Left colon (tissue), 2 donors: ENCODE data around the gene HYAL4. TPM values are rescaled to one million over a fixed set of nuclear protein-coding genes. Genes with fewer than 3 reads are reported as not detected.
"Not testable (repeated sequence)": the region's sequence is repeated elsewhere in the genome, so short reads cannot be mapped to it uniquely, and the experiment has no call there.

Source experiments
- ATAC-seq: fragments of 200-7000 bp; cut with Tn5 transposase; one replicate; pipeline ENCODE4 v1.9.1; 2020; ENCODE audit warnings: mild to moderate bottlenecking, moderate library complexity
- DNase-seq, 2 donors: peaks; one replicate each; pipeline ENCODE4 v3.0.0-alpha.2; 2020
- intact Hi-C, 2 donors: fragments of 100-400 bp; cut with DNase I in 1 of 2; cut with micrococcal nuclease in 1 of 2; formaldehyde crosslinking; loops; one replicate each; pipeline versions ENCODE4 v1.11.2 to v1.14.0; 2022; cut with DNase I, micrococcal nuclease
- total RNA-seq, 2 donors: library from RNA; stranded (reverse); fragmentation: NEBNext Ultra II Directional; extraction: Animal tissue kit (Norgen Biotek cat#: 25700); gene quantifications; one replicate each; pipeline ENCODE4 v1.2.1, GENCODE V29; 2021
- donor health status: DM: no; HTN: no; CAD: no.
- donor health status: DM: yes; HTN: yes; CAD: no.

Gene HYAL4
- total RNA-seq, 2 donors from 2014 or later = not detected

GRCh38 chr7:123844142-123844541 is 827 bp upstream of the HYAL4 start:
- DNase-seq, ATAC-seq, intact Hi-C loops: not testable (repeated sequence)

DNA sequence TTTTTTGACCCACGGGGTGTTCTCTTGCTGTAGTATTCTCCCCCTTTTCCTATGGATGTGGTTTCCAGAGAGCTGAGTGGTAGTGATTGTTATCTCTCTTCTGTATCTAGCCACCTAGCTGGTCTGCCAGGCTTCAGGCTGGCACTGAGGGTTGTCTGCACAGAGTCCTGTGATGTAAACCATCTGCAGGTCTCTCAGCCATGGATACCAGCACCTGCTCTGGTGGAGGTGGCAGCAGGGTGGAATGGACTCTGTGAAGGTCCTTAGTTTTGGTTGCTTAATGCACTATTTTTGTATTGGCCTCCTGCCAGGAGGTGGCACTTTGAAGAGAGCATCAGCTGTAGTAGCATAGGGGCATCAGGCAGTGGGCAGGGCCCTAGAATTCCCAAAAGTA is 851 bp downstream of the HYAL4 start:
- intact Hi-C loops = no loop called here
- DNase-seq (no peak), ATAC-seq (no peak)

- DNase-seq (no peak), ATAC-seq (peak; percentile 56)
- intact Hi-C loops = no loop called here
These were observed 1.4 kb downstream of the HYAL4 start for GRCh38 chr7:123846217-123846891.

DNA sequence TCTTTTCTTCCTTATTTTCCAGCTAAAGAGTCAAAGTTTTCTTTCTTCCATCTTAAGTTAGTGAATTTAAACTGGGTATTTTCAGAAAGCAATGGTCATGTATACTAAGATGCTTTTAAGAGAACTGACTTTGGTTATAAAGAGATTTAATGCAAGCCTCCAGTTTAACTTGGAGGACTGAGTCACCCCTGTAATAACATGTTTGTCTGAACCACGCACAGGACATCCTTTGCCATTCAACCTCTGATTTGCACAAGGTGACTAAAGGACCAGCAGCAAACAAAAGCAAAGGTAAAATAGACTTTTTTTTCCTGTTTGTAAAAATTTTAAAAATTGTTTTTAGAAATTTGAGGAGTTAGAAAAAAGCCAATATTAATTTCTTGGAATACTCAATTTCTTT is 2.9 kb downstream of the HYAL4 start:
- ATAC-seq (no peak), DNase-seq (no peak)
- intact Hi-C loops = no loop called here

GRCh38 chr7:123849855-123850254 is 4.9 kb downstream of the HYAL4 start:
- ATAC-seq (no peak), DNase-seq (no peak)
- intact Hi-C loops = no loop called here

DNA sequence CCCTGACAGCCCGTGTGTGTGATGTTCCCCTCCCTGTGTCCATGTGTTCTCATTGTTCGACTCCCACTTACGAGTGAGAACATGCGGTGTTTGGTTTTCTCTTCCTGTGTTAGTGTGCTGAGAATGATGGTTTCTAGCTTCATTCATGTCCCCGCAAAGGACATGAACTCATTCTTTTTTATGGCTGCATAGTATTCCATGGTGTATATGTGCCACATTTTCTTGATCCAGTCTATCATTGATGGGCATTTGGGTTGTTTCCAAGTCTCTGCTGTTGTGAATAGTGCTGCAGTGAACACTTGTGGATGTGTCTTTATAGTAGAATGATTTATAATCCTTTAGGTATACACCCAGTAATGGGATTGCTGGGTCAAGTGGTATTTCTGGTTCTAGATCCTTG is 6.4 kb downstream of the HYAL4 start:
- intact Hi-C loops, ATAC-seq, DNase-seq: not testable (repeated sequence)

DNA sequence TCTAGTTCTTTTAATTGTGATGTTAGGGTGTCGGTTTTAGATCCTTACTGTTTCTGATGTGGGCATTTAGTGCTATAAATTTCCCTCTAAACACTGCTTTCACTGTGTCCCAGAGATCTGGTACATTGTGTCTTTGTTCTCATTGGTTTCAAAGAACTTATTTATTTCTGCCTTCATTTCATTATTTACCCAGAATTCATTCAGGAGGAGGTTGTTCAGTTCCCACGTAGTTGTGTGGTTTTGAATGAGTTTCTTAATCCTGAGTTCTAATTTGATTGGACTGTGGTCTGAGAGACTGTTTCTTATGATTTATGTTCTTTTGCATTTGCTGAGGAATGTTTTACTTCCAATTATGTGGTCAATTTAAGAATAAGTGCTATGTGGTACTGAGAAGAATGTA is 9.3 kb downstream of the HYAL4 start:
- DNase-seq, ATAC-seq, intact Hi-C loops: not testable (repeated sequence)

- DNase-seq = peak in 1 of 2 donors; percentile 23
- ATAC-seq, intact Hi-C loops: not testable (repeated sequence)
These were observed 11.5 kb downstream of the HYAL4 start for GRCh38 chr7:123856428-123856827.

GRCh38 chr7:123860848-123861247 is 15.9 kb downstream of the HYAL4 start:
- intact Hi-C loops = loop anchor here in 1 of 2 donors (5.0 kb wide), 1 partner anchor 64 kb away; no protein-coding TSS in a partner anchor
- ATAC-seq (no peak), DNase-seq (no peak)

- ATAC-seq = no peak
- no peak for DNase-seq
- intact Hi-C loops = loop anchor here in 1 of 2 donors (5.0 kb wide), 1 partner anchor 65 kb away; no protein-coding TSS in a partner anchor
These were observed 17.8 kb downstream of the HYAL4 start for GRCh38 chr7:123862775-123863174.

DNA sequence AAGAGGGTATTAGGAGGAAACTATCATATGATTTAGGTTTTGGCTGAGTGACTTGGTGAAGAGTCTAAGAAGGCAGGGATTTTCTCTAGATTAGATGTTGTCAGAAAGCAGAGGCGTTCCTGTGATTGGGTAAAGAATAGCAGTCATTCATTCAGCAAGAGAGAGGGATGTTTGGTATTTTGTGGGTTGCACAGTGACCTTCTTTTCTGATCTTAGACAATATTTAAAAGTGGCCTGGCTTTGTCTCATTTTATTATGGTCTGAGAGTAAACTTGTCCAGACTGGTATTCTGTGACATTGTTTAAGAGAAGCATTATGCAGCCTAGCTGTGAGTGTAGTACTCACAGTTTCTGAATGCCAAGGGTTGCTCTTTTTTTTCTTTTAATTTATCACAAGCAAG is 18.5 kb downstream of the HYAL4 start:
- peak; percentile 15 for ATAC-seq
- intact Hi-C loops = loop anchor here in 1 of 2 donors (5.0 kb wide), 1 partner anchor 66 kb away; no protein-coding TSS in a partner anchor
- DNase-seq = no peak

DNA sequence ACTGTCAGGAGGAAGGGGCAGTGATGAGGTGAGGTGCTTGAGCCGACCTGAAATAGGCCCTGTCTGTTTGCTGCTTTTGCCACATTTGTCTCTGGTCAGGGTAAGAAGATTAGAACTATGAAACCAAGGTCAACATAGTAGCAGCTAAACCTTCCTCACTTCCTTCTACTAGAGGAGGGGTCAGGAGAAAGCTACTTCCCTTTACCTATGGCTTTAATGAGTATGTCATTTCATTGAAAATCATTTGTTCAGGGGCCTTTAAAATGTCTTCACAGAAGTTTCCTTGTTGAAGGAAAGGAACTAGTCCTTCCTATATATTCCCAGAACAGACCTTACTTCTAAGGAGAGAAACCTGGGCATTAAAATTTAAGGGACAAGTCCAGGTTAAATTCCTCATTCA is 19.0 kb downstream of the HYAL4 start:
- ATAC-seq = peak; percentile 72
- DNase-seq = no peak
- intact Hi-C loops = loop anchor here in 1 of 2 donors (5.0 kb wide), 1 partner anchor 67 kb away; no protein-coding TSS in a partner anchor

DNA sequence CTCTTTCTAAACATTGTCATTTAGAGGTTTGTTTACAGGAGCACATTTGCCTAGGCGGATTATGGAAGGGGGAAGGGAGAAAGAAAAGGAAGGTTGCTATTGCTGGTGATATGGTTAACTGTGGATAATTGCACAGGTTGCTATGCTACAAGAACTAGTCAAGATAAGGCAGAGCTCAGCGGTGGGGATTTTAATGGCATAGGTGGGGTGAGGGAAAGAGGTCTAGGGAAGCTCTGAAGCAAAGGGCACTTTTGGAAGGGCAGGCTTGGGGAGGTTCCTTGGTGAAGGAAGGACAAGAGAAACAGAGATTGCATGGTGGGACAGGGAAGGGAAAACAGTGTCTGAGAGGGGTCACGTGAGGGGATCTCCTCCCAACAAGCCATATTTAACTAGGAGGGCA is 19.5 kb downstream of the HYAL4 start:
- intact Hi-C loops = loop anchor here in 1 of 2 donors (5.0 kb wide), 1 partner anchor 67 kb away; no protein-coding TSS in a partner anchor
- ATAC-seq (peak; percentile 93), DNase-seq (peak; percentile 45 to 69)

DNA sequence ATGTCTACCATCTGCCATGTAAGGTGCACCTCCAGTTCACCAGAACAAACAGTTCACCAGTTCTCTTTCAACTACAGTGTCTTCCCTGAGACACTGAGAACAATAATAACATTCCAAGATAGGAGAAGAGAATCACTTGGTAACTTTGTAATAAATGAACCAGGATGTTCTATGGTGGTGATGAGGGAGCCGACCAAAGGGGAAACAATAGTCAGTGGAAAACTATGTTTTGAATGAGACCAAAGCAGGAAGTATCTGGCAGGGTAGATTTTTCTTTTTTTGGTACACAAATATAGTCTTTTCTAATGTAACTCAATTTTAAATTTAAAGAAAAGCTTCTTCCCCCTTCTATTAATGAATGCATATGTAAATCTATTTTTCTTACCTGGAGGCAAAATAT is 20.0 kb downstream of the HYAL4 start:
- no peak for ATAC-seq
- DNase-seq = no peak
- intact Hi-C loops = loop anchor here in 1 of 2 donors (5.0 kb wide), 1 partner anchor 68 kb away; no protein-coding TSS in a partner anchor

DNA sequence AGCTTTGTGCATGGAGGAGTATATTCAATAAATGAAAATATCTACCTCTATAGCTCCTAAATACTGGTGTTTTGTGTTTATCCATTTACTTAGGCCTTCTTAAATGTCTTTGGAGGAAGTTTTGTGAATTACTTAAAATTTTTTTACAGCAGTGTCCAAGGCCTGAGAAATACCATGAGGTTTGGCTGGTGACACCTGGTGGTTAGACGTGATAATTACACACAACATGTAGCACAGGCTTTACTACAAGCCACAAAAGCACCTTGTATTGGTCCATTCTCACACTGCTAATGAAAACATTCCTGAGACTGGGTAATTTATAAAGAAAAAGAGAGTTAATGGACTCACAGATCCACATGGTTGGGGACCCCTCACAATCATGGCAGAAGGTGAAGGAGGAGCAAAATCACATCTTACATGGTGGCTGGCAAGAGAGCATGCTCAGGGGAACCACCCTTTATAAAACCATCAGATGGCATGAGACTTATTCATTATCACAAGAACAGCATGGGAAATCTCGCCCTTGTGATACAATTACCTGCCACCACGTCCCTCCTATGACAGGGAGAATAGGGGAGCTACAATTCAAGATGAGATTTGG is 20.6 kb downstream of the HYAL4 start:
- intact Hi-C loops = no loop called here
- peak in 1 of 2 donors; percentile 47 for DNase-seq
- ATAC-seq = peak; percentile 62

DNA sequence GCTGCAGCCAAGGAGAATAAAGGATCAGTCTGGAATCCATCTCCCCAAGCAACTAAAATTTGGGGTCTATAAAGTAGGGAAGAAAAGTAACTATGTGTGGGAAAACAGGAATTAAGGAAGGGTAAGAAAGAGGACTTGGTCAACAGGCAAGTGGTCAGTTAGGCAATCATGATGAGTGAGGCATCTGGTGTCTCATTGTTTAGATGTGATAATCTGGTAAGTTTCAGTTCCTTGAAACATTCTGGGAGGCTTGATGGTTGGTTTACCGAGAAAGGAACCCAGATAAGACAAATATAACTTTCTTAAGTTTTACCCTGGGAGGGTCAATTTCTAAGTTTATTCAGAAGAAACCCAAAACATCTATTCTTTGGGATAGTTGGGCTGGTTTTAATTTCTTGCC is 22.3 kb downstream of the HYAL4 start:
- intact Hi-C loops = no loop called here
- no peak for ATAC-seq
- DNase-seq = no peak

- ATAC-seq = peak; percentile 95
- intact Hi-C loops = no loop called here
These were observed 27.3 kb downstream of the HYAL4 start for GRCh38 chr7:123871998-123872867.

DNA sequence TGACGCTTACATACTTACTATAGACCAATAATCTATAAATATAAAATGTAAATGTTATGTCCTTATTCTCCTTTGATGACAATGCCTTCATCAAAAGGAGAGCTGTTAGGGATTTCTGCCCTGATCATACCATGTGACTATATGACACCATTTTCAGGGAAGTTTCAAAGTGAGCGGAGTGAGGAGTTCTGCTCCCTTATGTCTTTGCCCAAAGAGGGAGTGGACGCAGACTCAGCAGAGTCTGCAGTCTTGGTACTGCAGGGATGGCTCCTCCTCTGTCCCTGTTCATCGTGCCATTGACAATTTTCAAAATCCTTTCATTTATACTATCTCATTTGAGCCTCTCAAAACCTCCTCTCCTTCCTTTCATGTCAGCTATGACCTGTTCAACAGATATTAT is 27.9 kb downstream of the HYAL4 start:
- DNase-seq (no peak), ATAC-seq (no peak)
- intact Hi-C loops = no loop called here

More at GRCh38 chr7:123871998-123872867, 27.3 kb downstream of the HYAL4 start:
- peak in 1 of 2 donors; percentile 33 for DNase-seq

DNA sequence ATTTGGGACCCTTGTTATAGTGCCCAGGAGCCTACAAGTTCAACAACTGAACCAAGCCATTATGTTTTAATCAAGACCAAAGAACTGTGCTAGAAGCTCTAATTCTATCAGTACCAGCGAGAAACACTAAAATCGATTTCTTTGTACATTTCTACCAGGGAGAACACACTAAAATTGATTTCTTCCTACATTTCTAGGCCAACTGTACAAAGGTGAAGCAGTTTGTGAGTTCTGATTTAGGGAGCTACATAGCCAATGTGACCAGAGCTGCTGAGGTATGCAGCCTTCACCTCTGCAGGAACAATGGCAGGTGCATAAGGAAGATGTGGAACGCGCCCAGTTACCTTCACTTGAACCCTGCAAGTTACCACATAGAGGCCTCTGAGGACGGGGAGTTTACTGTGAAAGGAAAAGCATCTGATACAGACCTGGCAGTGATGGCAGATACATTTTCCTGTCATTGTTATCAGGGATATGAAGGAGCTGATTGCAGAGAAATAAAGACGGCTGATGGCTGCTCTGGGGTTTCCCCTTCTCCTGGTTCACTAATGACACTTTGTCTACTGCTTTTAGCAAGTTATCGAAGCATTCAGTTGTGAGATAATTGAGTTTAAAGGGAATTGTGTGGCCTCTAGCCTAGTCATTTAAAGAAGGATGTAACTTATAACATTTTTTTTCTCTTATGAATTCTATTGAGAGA is 31.7 kb downstream of the HYAL4 start:
- intact Hi-C loops = no loop called here
- ATAC-seq (no peak), DNase-seq (no peak)
